ENCODE data around the gene TFPT. TPM values are rescaled to one million over a fixed set of nuclear protein-coding genes. Genes with fewer than 3 reads are reported as not detected.
A peak's percentile ranks its signal among the peaks of the same experiment; 100 is the strongest.

Gene TFPT
- total and polyA plus RNA-seq, 2 of the 13 experiments (the other 11 are each of a cell fraction or from before 2014, with no cell fraction given): 8.4 to 10.7 TPM

DNA sequence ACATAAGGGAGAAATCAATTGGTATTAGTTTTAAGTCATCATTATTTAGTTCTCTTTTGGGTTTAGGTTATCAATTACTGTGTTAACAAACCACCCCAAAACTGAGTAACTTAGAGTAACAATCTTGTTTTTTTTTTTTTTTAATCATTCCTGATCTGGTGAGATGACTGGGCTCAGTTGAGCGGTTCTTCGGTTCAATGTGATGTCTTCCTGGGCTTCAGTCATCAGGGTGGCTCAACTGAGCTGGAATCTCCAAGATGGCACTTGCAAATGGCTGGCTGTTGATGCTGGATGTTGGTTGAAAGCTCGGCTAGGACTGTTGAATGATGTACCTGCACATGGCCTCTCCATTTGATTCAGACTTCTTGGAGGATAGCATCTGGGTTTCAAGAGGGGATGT lies 31.0 kb downstream of the TFPT start:
- POLR2A ChIA-PET: no interaction called here

DNA sequence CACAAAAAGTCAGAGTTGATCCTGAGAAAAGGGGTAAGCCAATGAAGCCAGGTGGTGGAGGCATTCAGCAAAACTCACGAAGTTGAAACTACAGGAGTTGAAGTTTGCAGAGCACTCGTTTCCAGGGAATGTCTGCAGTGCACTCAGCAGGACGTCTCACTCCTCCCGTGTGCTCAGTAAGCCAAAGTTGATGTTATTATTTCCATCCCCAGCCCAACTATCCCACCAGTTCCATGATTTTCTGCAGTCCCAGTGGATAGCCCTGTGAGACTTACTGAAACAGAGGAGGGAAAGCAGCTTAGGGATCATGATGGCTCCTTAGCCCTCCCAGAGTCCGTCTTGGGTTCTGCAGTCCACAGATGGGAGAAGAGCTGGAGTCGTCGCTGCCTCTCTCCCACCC lies 34.4 kb downstream of the TFPT start, which contains the start of gene TARM1:
Gene TARM1, minus strand, starts transcription at position 334 of the 400 bp plus-strand sequence. Its CDS starts 25 bp downstream, at position 309.
- Histone ChIP-seq H4K20me1 (ENCODE audit: insufficient read depth, low read length) (no peaks in the 10 kb centered on the region), H3K27me3 (ENCODE audit: control insufficient read depth in 1 of 2, insufficient read depth in 2 of 2, low read length in 2 of 2) (no peaks in the 10 kb centered on the region), H3K79me2 (ENCODE audit: insufficient read depth, low read length) (no peaks in the 10 kb centered on the region), H3K36me3 (replicated peaks in 1 of 2; ENCODE audit: control insufficient read depth in 1 of 2, insufficient read depth in 2 of 2, low read length in 2 of 2) (no peaks in the 10 kb centered on the region), H3K9me3 (ENCODE audit: low read length) (peaks cover 10% of the 10 kb centered on the region), H3K27ac (ENCODE audit: extremely low read length, insufficient read depth, low read length) (no peak within 1 kb of the TSS), H3K9ac (ENCODE audit: insufficient read depth, low read depth, low read length) (no peak within 1 kb of the TSS), H2AFZ (ENCODE audit: low read length) (no peak within 1 kb of the TSS), H3K4me2 (ENCODE audit: low read depth, low read length) (no peak within 1 kb of the TSS), H3K4me1 (ENCODE audit: insufficient read depth, low read length) (no peaks in the 10 kb centered on the region), H3K4me3 (replicated peaks in 1 of 3; ENCODE audit: insufficient read depth in 1 of 3, low read depth in 2 of 3, low read length in 3 of 3) (no peak within 1 kb of the TSS)
- in situ Hi-C loops (cut with HindIII; ENCODE audit: extremely low pct_ligation_motif_present, low pct_unique_long_range_greater_than_20kb): no loop called here
- no peak for ATAC-seq
- 33% methylated on average over 7 of the region's 7 CpGs for WGBS (ENCODE audit: low lambda C conversion rate)
- DNase-seq (ENCODE audit: low spot score): no peak
- CTCF ChIA-PET (ENCODE audit: low intra/inter-chr PET ratio, low total read pairs): no interaction called here
- no TSS peak for BruUV-seq (replicated peaks)
- TF ChIP-seq ZNF782 (CRISPR knock-in tag; IDR thresholded peaks at IDR 0.05; ENCODE audit: borderline replicate concordance) (no peak), ZFP1 (CRISPR knock-in tag; IDR thresholded peaks at IDR 0.05) (peak; percentile 94; the same call in 1 of the 2 replicates)
- POLR2A ChIA-PET: no interaction called here
- intact Hi-C loops (cut with micrococcal nuclease; ENCODE audit: unreplicated experiment): no loop called here
- no peak for FAIRE-seq

More for the DNA sequence above, 31.0 kb downstream of the TFPT start:
- no TSS peak for BruUV-seq (replicated peaks)
- DNase-seq (ENCODE audit: low spot score): no peak
- Histone ChIP-seq H3K27ac (ENCODE audit: extremely low read length, insufficient read depth, low read length) (no peak overlapping the region), H2AFZ (ENCODE audit: low read length) (no peak overlapping the region), H3K4me3 (replicated peaks in 1 of 3; ENCODE audit: insufficient read depth in 1 of 3, low read depth in 2 of 3, low read length in 3 of 3) (no peak overlapping the region), H3K36me3 (replicated peaks in 1 of 2; ENCODE audit: control insufficient read depth in 1 of 2, insufficient read depth in 2 of 2, low read length in 2 of 2) (no peaks in the 10 kb centered on the region), H3K4me2 (ENCODE audit: low read depth, low read length) (no peak overlapping the region), H3K4me1 (ENCODE audit: insufficient read depth, low read length) (no peaks in the 10 kb centered on the region), H4K20me1 (ENCODE audit: insufficient read depth, low read length) (no peaks in the 10 kb centered on the region), H3K27me3 (ENCODE audit: control insufficient read depth in 1 of 2, insufficient read depth in 2 of 2, low read length in 2 of 2) (no peaks in the 10 kb centered on the region), H3K9me3 (ENCODE audit: low read length) (peaks cover 10% of the 10 kb centered on the region), H3K9ac (ENCODE audit: insufficient read depth, low read depth, low read length) (no peak overlapping the region), H3K79me2 (ENCODE audit: insufficient read depth, low read length) (no peaks in the 10 kb centered on the region)
- in situ Hi-C loops (cut with HindIII; ENCODE audit: extremely low pct_ligation_motif_present, low pct_unique_long_range_greater_than_20kb) (no loop called here), intact Hi-C loops (cut with micrococcal nuclease; ENCODE audit: unreplicated experiment) (no loop called here)
- TF ChIP-seq AKAP8 (CRISPR knock-in tag; IDR thresholded peaks at IDR 0.05): no peak
- TF ChIP-seq ZNF331 (CRISPR knock-in tag; IDR thresholded peaks at IDR 0.05): peak; percentile 95
- CTCF ChIA-PET (ENCODE audit: low intra/inter-chr PET ratio, low total read pairs): no interaction called here
- ATAC-seq: no peak
- 14% methylated on average over 3 of the region's 3 CpGs for WGBS (ENCODE audit: low lambda C conversion rate)
- FAIRE-seq: no peak
